AML-193 (cell line): ENCODE measurements around the gene ZKSCAN3.
A peak's percentile ranks its signal among the peaks of the same experiment; 100 is the strongest.
"Not testable (repeated sequence)": the region's sequence is repeated elsewhere in the genome, so short reads cannot be mapped to it uniquely, and the experiment has no call there.

Experiments used
- DNase-seq, 2 experiments: peaks; one replicate each; lab custom pipeline; 2025; lab: John Stamatoyannopoulos, UW

ZKSCAN3 gene

GRCh38 chr6:28343898-28344677 is 5.7 kb upstream of the ZKSCAN3 start:
- DNase-seq, result no peak

GRCh38 chr6:28345201-28345600 is 4.5 kb upstream of the ZKSCAN3 start:
- no peak for DNase-seq

DNA sequence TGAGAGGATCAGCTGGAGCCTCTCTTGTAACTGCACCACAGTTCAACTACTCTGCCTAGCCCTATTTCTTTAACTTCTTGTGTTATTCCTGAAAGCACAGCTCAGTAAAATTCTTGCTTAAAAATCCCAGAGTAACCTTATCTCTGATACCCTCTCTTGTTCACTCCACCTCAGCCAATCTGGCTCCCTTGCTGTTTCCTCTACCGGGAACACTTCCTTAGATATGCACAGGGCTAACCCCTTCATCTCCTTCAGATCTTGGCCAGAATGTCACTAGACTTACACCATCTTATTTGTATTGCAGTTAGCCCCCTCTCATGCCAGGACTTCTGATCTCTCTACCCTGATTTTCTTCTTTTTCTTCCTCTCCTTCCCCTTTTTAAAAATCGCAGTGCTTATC is 2.6 kb upstream of the ZKSCAN3 start:
- no peak for DNase-seq

DNA sequence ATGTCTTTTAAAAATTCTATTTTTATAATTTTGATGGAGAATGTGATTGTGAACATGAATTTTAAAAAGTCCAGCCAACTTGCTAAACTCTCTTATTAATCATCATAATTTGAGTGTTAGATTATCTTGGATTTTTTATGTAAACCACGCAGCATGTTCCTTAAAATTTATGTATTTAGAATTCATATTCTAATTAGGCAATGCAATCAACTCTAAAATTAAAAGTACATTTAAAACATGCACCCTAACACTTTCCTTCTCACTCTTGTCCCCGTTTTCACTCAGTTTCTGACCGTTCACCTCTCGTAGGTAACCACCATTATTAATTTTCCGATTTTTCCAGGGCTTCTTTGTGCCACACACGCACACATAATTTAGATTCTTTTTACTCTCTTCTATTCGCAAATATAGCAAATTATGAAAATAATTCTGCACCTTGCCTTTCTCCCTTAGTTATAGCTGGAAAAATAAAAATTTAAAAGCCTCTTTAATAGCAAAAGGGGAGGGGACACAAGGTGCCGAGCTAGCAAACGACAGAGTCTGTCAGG is 329 bp upstream of the ZKSCAN3 start:
- peak in 1 of 2 experiments; percentile 47 for DNase-seq

DNA sequence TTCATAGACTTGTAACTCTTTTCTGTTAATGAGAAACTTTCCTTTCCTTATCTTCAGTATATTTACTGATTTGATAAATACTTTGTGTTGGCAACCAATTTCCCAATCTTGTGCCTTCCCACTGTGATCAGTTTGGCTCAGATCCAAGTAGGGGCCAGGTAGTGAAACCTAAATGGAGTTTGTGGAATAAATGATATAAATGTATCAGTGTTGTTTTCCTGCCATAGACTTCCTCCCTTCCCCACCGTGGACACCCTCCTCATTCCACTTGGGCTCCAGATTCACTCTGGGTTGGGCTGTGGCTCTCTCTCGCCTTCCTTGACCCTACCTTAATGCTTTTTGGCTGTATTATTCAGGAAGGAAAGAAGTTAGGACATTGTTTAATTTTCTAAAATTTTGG is 1.3 kb downstream of the ZKSCAN3 start:
- no peak for DNase-seq

GRCh38 chr6:28351493-28351925 is 1.8 kb downstream of the ZKSCAN3 start:
- DNase-seq, result no peak

GRCh38 chr6:28353356-28353755 is 3.6 kb downstream of the ZKSCAN3 start:
- DNase-seq, result no peak

- no peak for DNase-seq
Observed at GRCh38 chr6:28353981-28354676, 4.4 kb downstream of the ZKSCAN3 start.

- DNase-seq, result no peak
Observed at GRCh38 chr6:28354688-28355554, 5.2 kb downstream of the ZKSCAN3 start.

DNA sequence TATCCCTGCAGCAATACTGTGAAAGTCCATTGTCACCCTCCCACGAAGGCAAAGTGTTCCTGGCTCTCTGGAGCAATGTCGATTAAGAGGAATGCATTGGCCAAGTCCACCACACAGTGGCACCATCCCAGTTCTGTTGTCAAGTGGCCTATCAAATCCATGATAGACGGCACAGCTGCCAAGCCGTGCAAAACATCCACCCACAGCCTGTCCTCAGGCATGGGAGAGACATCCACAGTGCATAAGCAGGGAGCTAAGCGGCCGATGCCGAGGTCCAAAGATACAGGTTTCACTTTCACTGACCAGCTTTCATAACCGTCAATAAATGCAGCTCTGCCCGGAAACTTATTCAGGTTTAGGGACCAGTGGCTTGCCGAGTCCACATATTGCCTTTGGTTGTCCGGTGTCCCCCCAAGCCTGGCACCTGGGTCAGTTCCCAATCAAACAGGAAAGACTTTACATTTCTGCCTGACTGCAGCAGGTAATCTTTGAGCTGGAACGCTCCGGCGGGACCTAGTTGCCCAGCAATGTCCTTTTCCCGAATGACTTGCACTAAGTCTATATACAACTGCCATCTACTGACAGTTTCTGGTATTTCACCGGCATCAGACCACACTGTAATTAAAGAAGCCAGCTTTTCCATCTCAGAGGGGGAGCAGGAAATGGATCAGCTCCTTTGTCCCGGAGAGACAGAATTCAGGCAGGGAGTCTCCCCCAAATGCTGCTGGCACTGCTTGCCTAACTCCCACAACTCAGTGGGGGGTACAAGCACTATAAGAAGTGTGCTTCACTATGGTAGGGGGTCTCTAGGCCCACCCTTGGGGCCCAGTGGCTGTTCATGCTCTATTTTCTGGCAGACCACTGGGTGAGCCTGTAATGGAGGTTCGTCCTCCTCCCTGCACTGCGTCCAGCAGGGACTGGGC is 6.3 kb downstream of the ZKSCAN3 start:
- DNase-seq, result peak; percentile 85 to 89

DNA sequence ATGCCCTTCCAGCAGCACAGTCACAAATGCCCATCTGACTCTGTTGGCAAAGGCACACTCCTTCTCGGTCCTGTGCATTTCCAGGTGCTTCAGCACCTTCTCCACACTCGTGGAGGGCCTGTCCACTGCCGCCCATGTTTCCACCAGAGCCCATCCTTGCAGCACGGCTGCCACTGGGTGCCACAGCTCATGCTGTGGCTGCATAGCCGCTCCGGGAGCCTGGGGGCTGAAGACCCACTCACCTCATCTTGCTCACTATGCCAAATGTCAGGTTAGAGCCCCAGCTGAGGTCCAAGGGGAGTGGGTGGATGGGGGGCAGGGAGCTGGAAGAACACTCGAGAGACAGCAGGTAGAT is 6.9 kb downstream of the ZKSCAN3 start:
- DNase-seq, result no peak

- no peak for DNase-seq
Observed at GRCh38 chr6:28357036-28357435, 7.3 kb downstream of the ZKSCAN3 start.

DNA sequence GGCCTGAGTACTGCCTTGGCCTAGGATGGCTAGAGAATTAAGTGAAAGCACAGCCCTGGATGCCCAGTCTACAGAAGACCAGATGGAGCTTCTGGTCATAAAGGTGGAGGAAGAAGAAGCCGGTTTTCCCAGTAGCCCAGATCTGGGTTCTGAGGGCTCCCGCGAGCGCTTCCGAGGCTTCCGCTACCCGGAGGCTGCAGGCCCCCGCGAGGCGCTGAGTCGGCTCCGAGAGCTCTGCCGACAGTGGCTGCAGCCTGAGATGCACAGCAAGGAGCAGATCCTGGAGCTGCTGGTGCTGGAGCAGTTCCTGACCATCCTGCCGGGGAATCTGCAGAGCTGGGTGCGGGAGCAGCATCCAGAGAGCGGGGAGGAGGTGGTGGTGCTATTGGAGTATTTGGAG is 9.8 kb downstream of the ZKSCAN3 start:
- DNase-seq, result not testable (repeated sequence)

DNA sequence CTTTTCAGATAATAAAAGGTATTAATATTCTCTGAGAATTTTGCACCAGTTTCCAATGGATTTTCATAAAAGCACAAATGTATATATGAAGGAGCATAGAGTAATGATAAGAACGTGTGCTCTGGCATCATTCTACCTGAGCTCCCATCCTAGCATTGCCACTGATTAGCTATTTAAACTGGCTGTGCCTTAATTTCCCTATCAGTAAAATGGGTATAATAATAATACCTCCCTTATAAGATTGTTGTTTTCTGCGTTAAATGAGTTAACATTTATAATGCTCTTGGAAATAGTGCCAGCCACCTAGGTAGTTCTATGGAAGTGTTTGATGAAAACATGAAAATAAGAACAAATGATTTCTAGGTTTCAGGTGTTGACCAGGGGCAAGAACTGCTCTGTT is 11.2 kb downstream of the ZKSCAN3 start:
- no peak for DNase-seq

DNA sequence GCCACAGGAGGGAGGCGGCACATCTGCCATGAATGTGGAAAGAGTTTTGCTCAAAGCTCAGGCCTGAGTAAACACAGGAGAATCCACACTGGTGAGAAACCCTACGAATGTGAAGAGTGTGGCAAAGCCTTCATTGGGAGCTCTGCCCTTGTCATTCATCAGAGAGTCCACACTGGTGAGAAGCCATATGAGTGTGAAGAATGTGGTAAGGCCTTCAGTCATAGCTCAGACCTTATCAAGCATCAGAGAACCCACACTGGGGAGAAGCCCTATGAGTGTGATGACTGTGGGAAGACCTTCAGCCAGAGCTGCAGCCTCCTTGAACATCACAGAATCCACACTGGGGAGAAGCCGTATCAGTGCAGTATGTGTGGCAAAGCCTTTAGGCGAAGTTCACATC is 15.8 kb downstream of the ZKSCAN3 start:
- not testable (repeated sequence) for DNase-seq

DNA sequence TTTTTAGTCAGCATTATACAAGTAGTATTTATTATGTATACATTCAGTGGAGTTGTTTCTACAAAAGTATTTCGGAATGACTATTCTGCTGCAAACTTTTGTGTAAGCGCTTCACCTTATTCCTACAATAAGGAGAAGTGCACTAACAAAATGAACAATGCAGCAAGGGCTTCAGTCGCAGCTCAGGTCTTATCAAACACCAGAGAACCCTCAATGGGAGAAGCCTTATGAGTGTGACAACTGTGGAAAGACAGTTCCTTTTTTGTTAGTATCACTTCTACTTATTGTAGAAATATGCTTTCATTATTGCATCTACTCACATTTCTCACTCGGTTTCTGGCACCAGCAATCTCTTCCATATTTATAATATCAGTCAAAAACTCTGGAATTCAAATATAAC is 18.8 kb downstream of the ZKSCAN3 start:
- DNase-seq, result no peak

- no peak for DNase-seq
Observed at GRCh38 chr6:28369463-28369862, 19.7 kb downstream of the ZKSCAN3 start.

DNA sequence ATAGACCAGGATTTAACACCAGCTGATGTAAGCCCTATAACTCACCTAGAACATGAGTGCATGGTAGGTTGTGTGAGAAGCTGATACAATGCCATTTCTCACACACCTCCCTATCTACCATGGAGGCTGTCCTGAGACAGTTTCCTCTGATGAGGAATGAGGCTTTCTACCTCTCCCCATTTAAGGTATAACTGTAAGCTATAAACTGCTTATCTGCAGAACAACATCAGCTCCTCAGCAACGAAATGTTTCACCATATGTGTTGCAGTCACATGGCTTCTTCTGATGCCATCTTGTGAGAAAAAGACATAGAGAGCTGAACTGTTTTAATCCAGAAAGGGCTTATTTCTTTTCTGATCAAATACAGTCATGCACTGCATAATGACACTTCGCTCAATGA is 20.7 kb downstream of the ZKSCAN3 start:
- DNase-seq, result no peak

GRCh38 chr6:28371280-28371679 is 21.5 kb downstream of the ZKSCAN3 start:
- DNase-seq, result no peak

DNA sequence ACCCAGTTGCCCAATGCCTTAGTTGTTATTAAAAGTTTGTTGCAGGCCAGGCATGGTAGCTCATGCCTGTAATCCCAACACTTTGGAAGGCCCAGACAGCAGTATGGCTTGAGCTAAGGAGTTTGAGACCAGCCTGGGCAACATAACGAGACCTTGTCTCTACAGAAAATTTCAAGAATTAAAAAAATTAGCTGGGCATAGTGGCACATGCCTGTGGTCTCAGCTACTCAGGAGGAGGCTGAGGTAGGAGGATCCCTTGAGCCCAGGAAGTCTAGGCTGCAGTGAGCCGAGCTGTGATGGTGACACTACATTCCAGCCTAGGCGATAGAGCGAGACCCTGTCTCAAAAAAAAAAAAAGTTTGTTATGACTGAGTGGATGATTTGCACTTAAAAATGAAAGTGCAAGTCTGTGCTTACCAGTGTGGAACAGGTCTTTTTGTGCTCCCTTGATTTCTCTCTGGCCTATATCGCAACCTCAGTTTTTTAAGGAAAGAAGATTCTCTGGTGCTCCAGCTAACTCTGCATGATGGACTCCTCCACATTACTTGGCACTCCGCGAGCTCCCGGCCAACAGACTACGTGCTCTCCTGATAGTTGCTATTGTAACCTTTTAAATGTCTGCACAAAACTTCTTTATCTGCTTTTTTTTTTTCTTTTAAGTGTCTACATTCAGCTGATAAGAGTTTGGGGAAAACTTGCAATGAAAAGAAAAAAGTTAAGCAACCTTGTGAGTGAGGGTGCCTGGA is 22.1 kb downstream of the ZKSCAN3 start:
- no peak for DNase-seq

- no peak for DNase-seq
Observed at GRCh38 chr6:28373925-28374324, 24.2 kb downstream of the ZKSCAN3 start.
